ENCODE data around the gene DEFB132. TPM values are rescaled to one million over a fixed set of nuclear protein-coding genes. Genes with fewer than 3 reads are reported as not detected.

DEFB132 gene
- total and polyA plus RNA-seq, 7 donors = not detected

DNA sequence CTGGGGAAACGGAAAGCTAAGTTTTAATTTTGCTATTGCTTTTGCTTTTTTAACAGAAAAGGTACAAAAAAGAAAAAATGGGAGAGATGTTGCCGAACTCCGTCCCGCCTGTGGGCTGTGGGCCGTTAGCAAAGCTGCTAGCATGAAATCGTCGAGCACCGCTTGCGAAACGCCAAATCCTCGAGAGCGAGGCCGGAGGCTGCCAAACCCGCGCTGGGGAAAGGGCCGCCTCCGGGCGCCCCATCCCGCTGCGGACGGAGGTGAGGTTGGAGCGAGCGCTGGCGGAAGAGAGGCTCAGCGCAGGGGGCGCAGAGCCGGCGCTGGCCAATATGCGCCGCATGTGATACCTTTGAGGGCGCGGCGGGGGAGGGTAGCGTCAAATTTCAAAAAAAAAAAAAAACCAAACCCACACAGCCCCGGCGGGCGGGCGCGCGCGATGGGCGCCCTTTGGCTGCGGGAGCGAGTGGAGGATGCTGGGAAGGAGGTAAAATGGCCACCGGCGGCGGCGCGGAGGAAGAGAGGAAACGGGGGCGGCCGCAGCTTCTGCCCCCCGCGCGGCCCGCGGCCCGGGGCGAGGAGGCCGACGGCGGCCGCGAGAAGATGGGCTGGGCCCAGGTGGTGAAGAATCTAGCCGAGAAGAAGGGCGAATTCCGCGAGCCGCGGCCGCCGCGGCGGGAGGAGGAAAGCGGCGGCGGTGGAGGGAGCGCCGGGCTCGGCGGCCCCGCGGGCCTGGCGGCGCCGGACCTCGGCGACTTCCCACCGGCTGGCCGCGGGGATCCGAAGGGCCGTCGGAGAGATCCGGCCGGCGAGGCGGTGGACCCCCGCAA, 39.8 kb downstream of the DEFB132 start, which contains the start of gene ZCCHC3:
TSS of gene ZCCHC3 (plus strand) at position 473 of the 827 bp plus-strand sequence. CDS start at position 490, 17 bp downstream.
- ATAC-seq (peak; percentile 86 to 92 (median 88)), DNase-seq (peak; percentile 92 to 95)
- H3K4me1 ChIP-seq = peaks cover 33% of the 10 kb centered on the region
- H3K36me3 ChIP-seq (ENCODE audit: insufficient read depth in 1 of 2, low read depth in 1 of 2) = peaks cover 0 to 2% of the 10 kb centered on the region in 2 donors
- H3K27me3 ChIP-seq (ENCODE audit: insufficient read depth in 3 of 3, low read length in 2 of 3) = no peaks in the 10 kb centered on the region
- TF ChIP-seq, protein P1, sequence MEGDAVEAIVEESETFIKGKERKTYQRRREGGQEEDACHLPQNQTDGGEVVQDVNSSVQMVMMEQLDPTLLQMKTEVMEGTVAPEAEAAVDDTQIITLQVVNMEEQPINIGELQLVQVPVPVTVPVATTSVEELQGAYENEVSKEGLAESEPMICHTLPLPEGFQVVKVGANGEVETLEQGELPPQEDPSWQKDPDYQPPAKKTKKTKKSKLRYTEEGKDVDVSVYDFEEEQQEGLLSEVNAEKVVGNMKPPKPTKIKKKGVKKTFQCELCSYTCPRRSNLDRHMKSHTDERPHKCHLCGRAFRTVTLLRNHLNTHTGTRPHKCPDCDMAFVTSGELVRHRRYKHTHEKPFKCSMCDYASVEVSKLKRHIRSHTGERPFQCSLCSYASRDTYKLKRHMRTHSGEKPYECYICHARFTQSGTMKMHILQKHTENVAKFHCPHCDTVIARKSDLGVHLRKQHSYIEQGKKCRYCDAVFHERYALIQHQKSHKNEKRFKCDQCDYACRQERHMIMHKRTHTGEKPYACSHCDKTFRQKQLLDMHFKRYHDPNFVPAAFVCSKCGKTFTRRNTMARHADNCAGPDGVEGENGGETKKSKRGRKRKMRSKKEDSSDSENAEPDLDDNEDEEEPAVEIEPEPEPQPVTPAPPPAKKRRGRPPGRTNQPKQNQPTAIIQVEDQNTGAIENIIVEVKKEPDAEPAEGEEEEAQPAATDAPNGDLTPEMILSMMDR (IDR thresholded peaks at IDR 0.05) = peak; percentile 21
- peak within 1 kb of the TSS; percentile 99 for H3K4me3 ChIP-seq
- 0% methylated on average over 51 to 99 of the region's 99 CpGs for WGBS, 3 donors
- H3K9me3 ChIP-seq = no peaks in the 10 kb centered on the region
- H3K27ac ChIP-seq = peak within 1 kb of the TSS; percentile 96
- intact Hi-C loops (cut with DNase I) = loop anchor here in 1 of 2 donors (1.0 kb wide), 1 partner anchor 27 kb away; no protein-coding TSS in a partner anchor

DNA sequence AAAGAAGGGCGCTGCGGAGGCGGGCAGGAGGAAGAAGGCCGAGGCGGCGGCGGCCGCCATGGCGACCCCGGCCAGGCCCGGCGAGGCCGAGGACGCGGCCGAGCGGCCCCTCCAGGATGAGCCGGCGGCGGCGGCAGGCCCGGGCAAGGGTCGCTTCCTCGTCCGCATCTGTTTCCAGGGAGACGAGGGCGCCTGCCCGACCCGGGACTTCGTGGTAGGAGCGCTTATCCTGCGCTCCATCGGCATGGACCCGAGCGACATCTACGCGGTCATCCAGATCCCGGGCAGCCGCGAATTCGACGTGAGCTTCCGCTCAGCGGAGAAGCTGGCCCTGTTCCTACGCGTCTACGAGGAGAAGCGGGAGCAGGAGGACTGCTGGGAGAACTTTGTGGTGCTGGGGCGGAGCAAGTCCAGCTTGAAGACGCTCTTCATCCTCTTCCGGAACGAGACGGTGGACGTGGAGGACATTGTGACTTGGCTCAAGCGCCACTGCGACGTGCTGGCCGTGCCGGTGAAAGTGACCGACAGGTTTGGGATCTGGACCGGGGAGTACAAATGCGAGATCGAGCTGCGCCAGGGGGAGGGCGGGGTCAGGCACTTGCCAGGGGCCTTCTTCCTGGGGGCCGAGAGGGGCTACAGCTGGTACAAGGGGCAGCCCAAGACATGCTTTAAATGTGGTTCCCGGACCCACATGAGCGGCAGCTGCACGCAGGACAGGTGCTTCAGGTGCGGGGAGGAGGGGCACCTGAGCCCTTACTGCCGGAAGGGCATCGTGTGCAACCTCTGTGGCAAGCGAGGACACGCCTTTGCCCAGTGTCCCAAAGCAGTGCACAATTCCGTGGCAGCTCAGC, 40.6 kb downstream of the DEFB132 start:
- Histone ChIP-seq H3K27me3 (ENCODE audit: insufficient read depth in 3 of 3, low read length in 2 of 3) (no peaks in the 10 kb centered on the region), H3K4me1 (peaks cover 33% of the 10 kb centered on the region), H3K36me3 (ENCODE audit: insufficient read depth in 1 of 2, low read depth in 1 of 2) (peaks cover 0 to 2% of the 10 kb centered on the region in 2 donors), H3K4me3 (peak overlapping the region; percentile 99), H3K9me3 (no peaks in the 10 kb centered on the region), H3K27ac (peak overlapping the region; percentile 96)
- ATAC-seq (peak; percentile 38 to 60 (median 56)), DNase-seq (peak; percentile 62 to 83)
- intact Hi-C loops (cut with DNase I) = loop anchor here in 1 of 2 donors (1.0 kb wide), 1 partner anchor 26 kb away; no protein-coding TSS in a partner anchor
- TF ChIP-seq, protein P1 (IDR thresholded peaks at IDR 0.05) = no peak
- WGBS, 3 donors = 1% methylated on average over 66 to 75 of the region's 75 CpGs

DNA sequence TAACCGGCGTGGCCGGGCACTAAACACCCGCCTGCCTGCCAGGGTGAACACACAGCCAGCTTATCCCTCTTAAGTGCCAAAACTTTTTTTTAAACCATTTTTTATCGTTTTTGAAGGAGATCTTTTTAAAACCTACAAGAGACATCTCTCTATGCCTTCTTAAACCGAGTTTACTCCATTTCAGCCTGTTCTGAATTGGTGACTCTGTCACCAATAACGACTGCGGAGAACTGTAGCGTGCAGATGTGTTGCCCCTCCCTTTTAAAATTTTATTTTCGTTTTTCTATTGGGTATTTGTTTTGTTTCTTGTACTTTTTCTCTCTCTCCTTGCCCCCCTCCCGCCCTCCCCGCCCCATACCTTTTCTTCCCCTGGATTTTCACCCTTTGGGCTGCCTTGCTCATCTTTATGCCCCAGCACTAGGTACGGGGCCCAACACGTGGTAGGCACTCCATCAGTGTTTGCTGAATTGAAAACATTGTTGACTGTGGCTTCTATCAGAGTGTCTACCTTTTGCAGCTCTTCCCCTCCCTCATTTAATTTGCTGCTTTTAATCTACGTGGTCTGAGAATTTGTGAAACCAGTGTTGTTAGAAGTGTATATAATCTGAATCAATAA, 41.4 kb downstream of the DEFB132 start:
- TF ChIP-seq, protein P1 (IDR thresholded peaks at IDR 0.05) = no peak
- intact Hi-C loops (cut with DNase I) = no loop called here
- Histone ChIP-seq H3K4me3 (peak overlapping the region; percentile 99), H3K4me1 (peaks cover 33% of the 10 kb centered on the region), H3K27ac (peak overlapping the region; percentile 96), H3K9me3 (no peaks in the 10 kb centered on the region), H3K36me3 (ENCODE audit: insufficient read depth in 1 of 2, low read depth in 1 of 2) (peaks cover 0 to 2% of the 10 kb centered on the region in 2 donors), H3K27me3 (ENCODE audit: insufficient read depth in 3 of 3, low read length in 2 of 3) (no peaks in the 10 kb centered on the region)
- 10 to 14% (median 10%) methylated on average over 15 of the region's 15 CpGs for WGBS, 3 donors
- DNase-seq = no peak
- no peak for ATAC-seq

DNA sequence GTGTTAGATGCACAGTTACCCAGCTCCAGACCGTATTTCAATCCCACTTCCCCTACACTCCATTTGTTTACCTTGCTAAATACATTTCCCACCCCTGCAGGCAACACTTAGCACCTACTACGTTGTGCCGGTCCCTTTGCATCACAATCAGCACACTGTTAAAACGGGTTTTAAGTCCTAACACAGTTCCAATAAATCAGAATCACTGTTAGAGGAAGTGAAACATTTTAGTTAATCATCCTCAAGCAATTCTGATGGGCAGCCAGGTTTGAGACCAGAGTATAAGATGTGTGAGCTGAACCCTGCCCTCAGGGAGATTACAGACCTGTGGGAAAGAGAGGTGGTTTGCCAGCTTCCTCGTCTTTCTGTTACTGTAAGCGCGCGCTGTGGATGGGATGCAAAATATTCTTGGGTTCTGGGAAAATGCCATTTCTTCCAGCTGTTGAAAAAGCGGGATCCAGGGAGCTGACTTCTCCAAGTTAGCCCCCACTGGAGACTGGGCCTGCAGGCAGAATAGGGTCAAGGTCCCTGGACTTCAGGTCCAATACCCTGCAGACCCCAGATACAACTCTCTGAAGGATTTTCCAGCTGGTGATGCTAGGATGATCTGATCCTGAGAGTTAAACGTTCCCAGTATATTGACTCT, 42.9 kb downstream of the DEFB132 start:
- peaks cover 33% of the 10 kb centered on the region for H3K4me1 ChIP-seq
- peaks cover 0 to 2% of the 10 kb centered on the region in 2 donors for H3K36me3 ChIP-seq (ENCODE audit: insufficient read depth in 1 of 2, low read depth in 1 of 2)
- WGBS, 3 donors = 38 to 45% (median 41%) methylated on average over 10 of the region's 10 CpGs
- no peaks in the 10 kb centered on the region for H3K9me3 ChIP-seq
- intact Hi-C loops (cut with DNase I) = no loop called here
- H3K27ac ChIP-seq = no peak overlapping the region
- no peak for DNase-seq
- peak overlapping the region; percentile 99 for H3K4me3 ChIP-seq
- no peak for ATAC-seq
- TF ChIP-seq, protein P1 (IDR thresholded peaks at IDR 0.05) = no peak
- H3K27me3 ChIP-seq (ENCODE audit: insufficient read depth in 3 of 3, low read length in 2 of 3) = no peaks in the 10 kb centered on the region
